HL-60 (cell line): ENCODE measurements around the gene LDLRAD3.

Experiments
- CTCF ChIP-seq: IDR thresholded peaks from one replicate; pipeline ENCODE4 v1.5.1; 2011; ENCODE audit warnings: low read length, control low read depth, inconsistent platforms; ENCODE audit not compliant: insufficient read depth
- TF ChIP-seq, protein P1 (sequence below): IDR thresholded peaks from 2 replicates; pipeline ENCODE4 v1.6.1; 2012; ENCODE audit warnings: low read depth; ENCODE audit not compliant: insufficient replicate concordance

- TF ChIP-seq CTCF = no peak
- TF ChIP-seq, protein P1, sequence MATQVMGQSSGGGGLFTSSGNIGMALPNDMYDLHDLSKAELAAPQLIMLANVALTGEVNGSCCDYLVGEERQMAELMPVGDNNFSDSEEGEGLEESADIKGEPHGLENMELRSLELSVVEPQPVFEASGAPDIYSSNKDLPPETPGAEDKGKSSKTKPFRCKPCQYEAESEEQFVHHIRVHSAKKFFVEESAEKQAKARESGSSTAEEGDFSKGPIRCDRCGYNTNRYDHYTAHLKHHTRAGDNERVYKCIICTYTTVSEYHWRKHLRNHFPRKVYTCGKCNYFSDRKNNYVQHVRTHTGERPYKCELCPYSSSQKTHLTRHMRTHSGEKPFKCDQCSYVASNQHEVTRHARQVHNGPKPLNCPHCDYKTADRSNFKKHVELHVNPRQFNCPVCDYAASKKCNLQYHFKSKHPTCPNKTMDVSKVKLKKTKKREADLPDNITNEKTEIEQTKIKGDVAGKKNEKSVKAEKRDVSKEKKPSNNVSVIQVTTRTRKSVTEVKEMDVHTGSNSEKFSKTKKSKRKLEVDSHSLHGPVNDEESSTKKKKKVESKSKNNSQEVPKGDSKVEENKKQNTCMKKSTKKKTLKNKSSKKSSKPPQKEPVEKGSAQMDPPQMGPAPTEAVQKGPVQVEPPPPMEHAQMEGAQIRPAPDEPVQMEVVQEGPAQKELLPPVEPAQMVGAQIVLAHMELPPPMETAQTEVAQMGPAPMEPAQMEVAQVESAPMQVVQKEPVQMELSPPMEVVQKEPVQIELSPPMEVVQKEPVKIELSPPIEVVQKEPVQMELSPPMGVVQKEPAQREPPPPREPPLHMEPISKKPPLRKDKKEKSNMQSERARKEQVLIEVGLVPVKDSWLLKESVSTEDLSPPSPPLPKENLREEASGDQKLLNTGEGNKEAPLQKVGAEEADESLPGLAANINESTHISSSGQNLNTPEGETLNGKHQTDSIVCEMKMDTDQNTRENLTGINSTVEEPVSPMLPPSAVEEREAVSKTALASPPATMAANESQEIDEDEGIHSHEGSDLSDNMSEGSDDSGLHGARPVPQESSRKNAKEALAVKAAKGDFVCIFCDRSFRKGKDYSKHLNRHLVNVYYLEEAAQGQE = no peak
These were observed 70.4 kb downstream of the LDLRAD3 start for GRCh38 chr11:36013950-36014897.
